Fibroblast of mammary gland (primary cell): ENCODE measurements around the gene APBB2.

ENCODE experiments used
- DNase-seq: peaks from one replicate; pipeline ENCODE4 v3.0.0-alpha.2; 2010; ENCODE audit warnings: low read depth
- H3K4me3 ChIP-seq: 2 replicates; pipeline ENCODE4 v1.5.1; 2011; ENCODE audit warnings: low read depth, mild to moderate bottlenecking, low read length, moderate library complexity; ENCODE audit not compliant: control insufficient read depth
- TF ChIP-seq, protein P1 (sequence below): conservative IDR thresholded peaks from 2 replicates; pipeline ENCODE4 v1.5.1; 2011; ENCODE audit warnings: low read depth, low read length, inconsistent platforms; ENCODE audit not compliant: control insufficient read depth, insufficient read depth

Gene APBB2

DNA sequence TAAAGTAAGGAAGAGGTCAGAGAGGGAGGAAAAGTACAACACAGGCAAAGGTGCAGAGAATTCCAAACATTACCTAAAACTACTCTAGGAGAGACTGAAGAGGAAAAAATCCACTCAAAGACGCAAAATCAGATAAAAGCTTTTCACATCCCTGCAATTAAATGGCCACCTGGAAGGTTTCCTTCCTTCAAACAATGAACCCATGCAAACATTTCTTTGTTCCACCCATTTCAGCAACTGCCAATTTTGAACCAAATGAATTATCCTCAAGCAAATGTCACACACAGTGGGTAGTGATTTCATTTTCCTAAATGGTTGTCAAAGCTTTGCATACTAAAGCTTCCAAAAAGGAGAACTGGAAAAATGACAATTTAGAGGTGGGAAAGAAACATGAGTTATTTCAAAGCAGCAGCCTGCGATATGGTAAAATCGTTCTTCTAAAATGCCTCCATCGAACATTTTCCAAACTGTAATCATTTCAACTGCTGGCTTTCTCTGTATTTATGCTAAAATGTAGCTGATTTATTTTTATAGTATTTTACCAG, 45.0 kb downstream of the APBB2 start:
- no peak overlapping the region for H3K4me3 ChIP-seq
- TF ChIP-seq, protein P1, sequence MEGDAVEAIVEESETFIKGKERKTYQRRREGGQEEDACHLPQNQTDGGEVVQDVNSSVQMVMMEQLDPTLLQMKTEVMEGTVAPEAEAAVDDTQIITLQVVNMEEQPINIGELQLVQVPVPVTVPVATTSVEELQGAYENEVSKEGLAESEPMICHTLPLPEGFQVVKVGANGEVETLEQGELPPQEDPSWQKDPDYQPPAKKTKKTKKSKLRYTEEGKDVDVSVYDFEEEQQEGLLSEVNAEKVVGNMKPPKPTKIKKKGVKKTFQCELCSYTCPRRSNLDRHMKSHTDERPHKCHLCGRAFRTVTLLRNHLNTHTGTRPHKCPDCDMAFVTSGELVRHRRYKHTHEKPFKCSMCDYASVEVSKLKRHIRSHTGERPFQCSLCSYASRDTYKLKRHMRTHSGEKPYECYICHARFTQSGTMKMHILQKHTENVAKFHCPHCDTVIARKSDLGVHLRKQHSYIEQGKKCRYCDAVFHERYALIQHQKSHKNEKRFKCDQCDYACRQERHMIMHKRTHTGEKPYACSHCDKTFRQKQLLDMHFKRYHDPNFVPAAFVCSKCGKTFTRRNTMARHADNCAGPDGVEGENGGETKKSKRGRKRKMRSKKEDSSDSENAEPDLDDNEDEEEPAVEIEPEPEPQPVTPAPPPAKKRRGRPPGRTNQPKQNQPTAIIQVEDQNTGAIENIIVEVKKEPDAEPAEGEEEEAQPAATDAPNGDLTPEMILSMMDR, result no peak
- no peak for DNase-seq

DNA sequence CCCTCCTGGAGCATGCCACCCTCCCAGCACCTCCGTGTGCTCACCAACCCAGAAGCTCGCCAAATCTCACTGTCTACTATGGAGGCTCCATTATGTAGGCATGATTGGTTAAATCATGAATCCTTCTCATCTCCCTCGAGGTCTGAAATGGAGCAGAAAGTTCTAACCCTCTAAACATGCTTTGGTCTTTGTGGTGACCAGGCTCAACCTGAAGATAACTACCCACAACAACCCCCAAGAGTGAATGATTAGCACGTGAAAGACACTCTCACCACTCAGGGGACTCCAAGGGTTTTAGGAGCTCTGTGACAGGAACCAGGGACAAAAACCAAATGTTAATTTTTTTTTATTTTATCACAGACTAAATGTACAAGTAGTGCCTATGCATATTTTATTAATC, 47.2 kb downstream of the APBB2 start:
- H3K4me3 ChIP-seq, result no peak overlapping the region
- no peak for DNase-seq
- TF ChIP-seq, protein P1, result no peak

DNA sequence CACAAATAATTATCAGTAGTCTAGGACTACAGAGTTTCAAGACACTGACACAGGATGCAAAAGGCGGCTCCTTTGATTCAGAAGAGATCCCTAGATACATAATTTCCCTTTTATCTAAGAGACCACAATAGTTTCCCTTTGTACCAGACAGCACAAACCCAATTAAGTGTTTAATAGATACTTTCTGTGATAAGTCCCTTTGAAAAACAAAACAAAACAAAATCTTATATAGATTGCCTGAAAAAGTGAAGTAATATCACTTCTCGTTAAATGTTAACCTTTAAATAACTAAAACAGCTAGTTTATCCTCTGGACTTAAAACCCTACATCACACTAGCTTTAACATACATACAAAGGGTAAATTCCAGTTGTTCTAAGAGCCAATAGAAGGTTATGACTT, 49.9 kb downstream of the APBB2 start:
- DNase-seq, result no peak
- TF ChIP-seq, protein P1, result no peak
- H3K4me3 ChIP-seq, result no peak overlapping the region

- no peak overlapping the region for H3K4me3 ChIP-seq
- DNase-seq, result no peak
- TF ChIP-seq, protein P1, result no peak
Observed at GRCh38 chr4:41161355-41161754, 53.0 kb downstream of the APBB2 start.

DNA sequence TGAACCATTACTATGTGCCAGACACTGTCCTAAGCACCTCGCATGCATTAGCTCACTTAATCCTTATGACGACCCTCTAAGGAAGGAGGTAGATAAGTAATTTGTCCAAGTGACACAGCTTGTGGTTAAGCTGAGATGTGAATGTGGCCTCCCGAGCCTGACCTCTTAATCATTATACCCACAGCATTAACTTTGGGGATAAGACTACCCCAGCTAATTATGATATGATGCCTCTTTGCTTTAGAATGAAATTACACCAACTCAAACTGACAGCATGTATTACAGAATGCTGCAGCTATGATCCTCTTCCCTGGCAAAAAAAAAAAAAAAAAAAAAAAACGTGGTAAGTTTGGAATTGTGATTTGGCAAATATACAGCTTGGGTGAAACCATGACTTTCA, 53.5 kb downstream of the APBB2 start:
- H3K4me3 ChIP-seq, result no peak overlapping the region
- TF ChIP-seq, protein P1, result no peak

DNA sequence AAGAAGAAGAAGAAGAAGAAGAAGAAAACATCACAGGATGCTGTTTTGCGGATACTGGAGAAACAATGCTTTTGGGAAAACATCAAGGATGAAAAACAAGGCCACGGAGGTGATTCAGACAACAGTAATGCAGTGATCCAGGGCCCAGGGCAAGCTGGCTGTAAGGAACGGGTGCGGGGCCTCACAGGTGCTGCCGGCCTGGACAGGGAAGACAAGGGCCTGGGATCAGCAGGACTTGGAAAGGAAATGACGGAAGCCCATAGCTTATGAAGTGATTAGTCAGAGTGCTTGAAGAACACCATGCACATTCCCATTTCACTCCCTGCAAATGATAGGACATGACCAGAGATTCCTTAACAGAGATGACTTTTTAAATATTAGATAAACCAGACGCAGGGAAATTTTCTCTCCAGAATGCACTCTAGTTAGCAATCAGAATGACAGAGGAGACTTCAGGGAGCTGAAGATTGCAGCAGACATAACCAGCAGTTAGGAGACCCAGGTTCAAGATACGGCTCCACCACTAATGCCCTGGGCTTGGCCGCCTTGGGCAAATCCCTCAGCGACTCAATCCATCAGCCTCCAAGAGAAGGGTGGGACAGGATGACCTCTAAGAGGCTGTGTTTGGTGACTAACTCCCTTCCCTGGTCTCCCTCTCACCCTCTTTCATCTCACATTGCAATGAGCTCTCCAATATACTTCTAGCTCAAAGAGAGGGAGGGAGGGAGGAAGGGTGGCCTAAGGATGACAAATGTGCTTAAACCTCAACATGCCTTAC, 54.1 kb downstream of the APBB2 start:
- peak; percentile 97 for DNase-seq
- TF ChIP-seq, protein P1, result no peak
- H3K4me3 ChIP-seq, result peak overlapping the region; percentile 9

More for the DNA sequence above, 53.5 kb downstream of the APBB2 start:
- DNase-seq, result peak; percentile 66
